ENCODE data around the gene FAM219B.
"Not testable (repeated sequence)": the region's sequence is repeated elsewhere in the genome, so short reads cannot be mapped to it uniquely, and the experiment has no call there.

FAM219B gene

DNA sequence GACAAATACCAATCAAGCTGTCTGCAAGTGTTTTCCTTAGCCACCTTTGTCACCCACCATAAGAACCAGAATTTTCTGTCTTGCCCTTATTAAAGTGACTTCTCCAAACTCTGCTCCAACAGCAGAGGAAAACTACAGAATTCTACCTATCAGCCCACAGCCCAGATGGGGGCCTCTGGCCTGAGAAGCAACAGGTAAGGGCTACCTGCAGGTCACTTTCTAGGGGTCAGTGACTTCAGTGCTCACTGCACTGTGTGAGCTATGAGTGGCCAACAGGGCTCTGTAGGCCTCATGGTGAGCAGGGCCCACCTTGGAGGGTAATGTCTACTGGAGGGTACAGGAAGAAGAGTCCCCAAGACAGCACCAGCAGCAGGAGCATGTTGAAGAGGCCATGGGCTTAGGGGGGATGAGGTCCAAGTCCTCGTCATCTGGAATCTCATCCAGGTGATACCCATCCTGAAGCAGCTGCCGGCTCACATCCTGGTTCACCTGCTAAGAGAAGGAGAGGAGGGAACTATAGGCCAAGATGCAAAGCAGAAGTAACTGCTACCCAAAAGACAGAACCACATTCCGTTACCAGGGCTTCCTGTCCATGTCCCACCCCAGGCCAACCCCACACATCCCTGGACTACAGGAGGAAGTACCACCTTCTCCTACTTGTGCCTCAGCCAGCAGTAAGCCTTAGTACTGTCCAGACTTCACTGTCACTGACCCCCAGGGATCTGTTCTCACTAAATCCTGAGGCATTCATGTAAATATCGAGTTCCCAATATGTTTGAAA lies 4.2 kb downstream of the FAM219B start:
- DNase-seq: no peak

DNA sequence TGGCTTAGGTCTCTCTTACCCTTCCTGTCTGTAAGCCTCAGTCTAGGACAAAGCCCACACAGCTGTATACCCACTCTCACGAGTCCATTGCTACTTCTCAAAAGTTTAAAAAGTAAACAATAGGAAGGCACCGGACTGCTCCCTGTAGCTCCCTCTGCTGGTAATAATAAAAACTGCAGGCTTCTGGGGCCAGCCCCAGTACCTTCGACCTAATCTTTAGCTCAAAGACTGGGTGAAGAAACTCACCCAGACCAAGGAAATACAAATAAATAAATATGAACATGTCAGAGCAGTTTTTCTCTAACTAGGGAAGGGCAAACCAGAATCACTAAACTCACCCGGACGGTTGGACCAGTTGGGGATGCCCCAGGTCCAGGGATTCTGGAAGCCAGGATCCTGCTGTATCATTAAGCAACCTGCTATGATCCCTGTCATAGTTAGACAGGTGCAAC lies 5.0 kb downstream of the FAM219B start:
- DNase-seq: peak; percentile 43

DNA sequence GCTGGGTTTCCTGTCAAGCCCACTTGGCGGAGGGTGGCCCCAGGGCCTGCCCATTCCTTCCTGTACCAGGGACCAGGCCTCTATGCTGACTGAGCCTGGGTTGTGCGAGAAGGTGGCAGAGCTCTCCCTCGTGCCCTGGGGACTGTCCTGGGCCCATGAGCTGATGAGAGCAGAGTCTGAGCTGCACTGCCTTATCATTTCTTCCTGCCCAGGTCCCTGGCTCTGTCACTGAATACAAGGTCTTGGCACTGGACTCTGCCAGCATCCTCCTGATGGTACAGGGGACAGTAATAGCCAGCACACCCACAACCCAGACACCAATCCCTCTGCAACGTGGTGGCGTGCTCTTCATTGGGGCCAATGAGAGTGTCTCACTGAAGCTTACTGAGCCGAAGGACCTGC lies 9.3 kb downstream of the FAM219B start:
- DNase-seq: no peak

DNA sequence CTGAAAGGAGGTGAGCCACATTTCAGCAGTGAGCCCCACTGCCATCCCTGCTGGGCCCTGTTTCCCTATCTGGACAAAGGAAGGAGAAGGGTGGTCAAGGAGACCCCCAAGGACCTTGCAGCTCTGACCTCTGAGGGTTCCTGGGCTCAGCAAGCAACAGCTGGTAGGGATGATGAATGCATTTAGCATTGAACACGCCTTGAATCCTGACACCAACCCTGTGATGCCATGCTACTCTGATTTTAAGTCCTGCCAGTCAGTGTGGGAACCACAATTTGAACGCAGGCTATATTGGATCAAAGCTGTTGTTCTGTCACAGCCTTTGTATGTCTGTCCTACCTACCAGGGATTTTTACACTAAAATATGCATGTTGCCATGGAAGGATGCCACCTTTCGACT lies 10.3 kb downstream of the FAM219B start:
- no peak for DNase-seq

DNA sequence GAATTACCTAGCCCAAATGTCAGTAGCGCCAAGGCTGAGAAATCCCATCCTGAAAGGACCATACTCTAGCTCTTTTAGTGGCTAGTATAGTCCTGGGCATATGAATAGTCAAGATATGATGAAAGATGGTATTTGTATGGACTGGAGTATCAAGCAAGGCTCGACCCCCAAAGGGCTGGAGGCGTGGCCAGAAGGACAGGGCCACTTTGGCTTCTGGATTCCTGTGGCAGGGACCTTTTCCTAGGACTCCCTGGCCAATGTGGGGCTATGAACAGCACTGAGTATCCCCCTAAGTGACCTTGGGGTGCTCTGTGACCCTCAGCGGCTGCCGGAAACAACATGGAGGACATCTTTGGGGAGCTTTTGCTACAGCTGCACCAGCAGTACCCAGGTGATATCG lies 10.8 kb downstream of the FAM219B start:
- no peak for DNase-seq

DNA sequence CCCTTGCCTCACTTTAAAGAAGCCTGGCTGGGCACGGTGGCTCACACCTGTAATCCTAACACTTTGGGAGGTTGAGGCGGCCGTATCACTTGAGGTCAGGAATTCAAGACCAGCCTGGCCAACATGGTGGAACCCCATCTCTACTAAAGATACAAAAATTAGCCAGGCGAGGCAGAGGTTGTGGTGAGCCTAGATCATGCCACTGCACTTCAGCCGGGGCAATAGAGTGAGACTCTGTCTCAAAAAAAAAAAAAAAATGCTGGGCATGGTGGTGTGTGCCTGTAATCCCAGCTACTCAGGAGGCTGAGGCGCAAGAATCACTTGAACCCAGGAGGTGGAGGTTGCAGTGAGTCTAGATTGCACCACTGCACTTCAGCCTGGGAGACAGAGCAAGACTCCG lies 12.3 kb downstream of the FAM219B start:
- DNase-seq: not testable (repeated sequence)

DNA sequence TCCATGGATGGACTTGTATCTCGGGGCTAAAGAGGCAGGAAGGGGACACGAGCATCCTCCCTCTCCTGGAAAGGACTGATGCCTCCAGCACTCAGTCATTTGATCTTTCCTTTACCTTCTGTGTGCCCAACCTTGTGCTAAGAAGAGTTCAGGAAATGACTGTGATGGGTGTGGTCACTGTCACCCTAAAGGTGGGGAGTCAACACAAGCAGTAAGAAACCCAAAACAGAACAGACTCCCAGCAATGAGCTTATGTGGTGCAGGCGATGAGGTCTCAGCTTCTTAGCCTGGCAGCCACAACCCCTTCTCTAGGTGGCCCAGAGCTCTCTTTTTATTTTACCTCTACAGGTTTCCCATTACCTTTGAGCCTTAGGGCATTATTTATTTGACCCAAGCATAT lies 13.0 kb downstream of the FAM219B start:
- DNase-seq: no peak

DNA sequence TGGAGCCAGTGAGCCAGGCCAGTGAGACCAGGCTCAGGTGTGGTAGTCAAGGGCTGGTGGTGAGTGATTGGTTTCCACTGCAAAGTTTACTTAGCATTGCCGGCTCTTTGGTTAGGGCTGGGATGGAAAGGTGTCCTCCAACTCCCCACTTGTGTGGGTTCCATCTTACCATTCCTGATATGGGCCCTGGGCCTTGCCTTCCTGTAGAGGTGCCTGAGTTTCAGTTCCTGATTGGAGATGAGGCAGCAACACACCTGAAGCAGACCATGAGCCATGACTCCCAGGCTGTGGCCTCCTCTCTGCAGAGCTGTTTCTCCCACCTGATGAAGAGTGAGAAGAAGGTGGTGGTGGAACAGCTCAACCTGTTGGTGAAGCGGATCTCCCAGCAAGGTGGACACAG lies 13.7 kb downstream of the FAM219B start:
- DNase-seq: no peak

DNA sequence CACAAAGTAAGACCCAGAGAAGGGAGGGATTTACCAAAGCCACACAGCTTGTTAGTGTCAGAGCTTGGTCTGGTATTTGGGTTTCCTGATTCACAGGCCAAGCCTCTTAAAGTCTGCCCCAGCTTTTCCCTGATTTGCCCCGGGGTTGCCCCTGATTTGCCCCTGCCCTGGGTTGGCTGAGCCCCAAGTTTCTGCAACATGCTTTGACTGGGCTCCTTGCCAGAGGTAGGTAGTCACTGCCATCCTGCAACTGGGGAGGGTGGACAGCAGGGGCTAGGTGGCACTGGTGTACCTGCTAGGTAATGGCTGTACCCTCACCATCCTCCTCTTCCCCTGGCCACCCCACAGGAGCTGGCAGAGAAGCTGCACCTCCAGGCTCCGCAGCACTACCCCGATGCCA lies 14.3 kb downstream of the FAM219B start:
- no peak for DNase-seq

DNA sequence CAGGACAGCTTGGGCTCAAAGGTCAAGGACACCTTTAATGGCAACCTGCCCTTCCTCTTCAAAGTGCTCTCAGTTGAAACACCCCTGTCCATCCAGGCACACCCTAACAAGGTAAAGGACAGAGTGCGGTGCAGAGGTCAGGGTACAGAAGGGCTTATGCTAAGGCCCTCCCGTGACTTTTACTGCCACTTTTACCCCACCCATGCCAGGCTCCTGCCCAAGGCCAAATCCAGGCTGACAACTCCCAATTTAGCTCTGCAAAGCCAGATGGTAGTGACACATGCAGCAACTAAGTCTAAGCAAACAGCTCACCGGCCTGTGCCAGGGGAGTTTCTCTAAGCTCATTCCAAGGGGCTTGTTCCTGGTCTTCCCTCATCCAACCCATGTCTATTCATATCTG lies 15.2 kb downstream of the FAM219B start:
- DNase-seq: no peak

DNA sequence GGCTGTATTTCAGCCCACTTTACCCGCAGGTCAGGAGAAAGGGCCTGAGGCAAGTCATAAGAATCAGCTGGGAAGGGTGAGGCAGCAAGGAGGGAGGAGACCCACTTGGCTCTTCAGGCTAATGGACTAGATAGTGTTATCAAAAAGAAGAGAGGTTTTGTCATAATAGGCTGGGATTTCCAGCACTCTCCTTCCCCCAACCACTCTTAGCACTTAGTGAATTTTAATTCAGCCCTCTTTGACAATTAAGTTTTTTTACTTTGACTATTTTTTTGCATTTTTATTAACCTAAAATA lies 16.0 kb downstream of the FAM219B start:
- DNase-seq: no peak

DNA sequence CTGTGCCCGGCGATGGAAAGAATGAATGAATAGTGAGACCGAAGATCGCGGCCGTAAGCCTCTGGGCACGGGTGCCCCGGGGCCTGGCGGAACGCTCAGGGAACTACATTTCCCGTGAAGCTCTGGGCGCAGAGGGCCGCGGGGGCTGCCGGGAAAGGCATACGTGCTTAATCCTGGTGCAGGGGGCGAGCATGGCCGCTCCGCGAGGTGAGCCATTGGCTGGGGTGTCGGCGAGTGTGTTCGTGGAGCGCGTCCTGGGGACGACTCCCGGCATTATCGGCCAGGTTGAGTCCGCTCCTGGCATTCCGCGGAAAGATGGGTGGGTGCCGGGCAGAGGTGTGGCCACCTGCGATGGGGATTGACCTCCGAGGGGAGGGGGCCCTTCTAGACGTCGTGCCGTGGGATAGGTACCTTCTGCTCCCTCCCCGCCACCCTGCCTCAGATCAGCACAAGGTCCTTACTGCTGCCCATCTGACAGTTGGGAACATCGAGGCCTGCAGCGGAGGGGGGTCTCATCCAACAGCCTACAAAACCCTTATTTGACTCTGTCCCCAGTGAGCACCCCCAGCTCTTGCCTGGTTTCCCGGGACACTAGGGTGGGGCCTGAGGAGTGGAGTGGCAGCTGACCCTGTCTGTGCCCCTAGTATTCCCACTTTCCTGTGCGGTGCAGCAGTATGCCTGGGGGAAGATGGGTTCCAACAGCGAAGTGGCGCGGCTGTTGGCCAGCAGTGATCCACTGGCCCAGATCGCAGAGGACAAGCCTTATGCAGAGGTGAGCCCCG lies 16.6 kb downstream of the FAM219B start, which contains the start of gene MPI:
TSS of gene MPI (plus strand) at position 160 of the 782 bp plus-strand sequence. CDS start at position 192, 32 bp downstream.
- DNase-seq: peak; percentile 75

DNA sequence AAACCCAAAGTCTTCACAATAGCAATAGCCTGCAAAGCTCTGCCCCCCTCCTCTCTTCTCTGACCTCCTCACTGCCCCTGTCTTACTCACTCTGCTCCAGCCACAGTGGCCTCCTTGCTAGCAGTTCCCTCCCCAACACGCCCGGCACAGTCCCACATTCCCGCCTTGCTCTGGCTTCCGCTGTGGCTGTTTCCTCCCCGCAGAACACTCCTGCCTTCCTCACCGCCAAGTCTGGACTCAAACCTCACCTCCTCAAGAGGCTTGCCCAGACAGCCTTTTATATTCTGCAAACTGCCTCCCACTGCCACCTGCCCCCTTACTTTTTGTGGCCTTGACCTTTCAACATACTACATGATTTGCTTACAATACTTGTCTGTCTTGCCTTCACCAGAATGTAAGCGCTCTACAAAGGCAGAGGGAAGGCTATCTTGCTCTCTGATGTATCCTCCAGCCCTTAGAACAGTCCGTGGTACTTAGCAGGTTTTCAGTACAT lies 17.2 kb downstream of the FAM219B start:
- DNase-seq: peak; percentile 41

DNA sequence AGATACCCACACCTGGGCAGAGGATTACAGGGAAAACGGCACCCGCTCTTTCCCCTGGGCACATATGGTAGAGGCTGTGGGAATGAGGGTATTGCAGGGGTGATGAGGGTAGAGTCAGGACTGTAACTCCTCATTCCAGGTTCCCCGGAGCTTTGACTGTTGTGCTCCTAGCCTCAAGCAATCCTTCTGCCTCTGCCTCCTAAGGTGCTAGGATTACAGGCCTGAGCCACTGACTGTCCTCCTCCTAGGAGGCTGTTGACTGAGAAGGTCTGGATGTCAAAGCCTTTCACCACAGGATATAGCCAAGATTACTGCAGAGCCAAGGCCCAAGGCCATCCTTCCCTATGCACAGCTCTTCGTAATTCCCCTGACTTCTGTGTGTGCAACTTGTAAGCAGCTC lies 17.9 kb downstream of the FAM219B start:
- DNase-seq: no peak

DNA sequence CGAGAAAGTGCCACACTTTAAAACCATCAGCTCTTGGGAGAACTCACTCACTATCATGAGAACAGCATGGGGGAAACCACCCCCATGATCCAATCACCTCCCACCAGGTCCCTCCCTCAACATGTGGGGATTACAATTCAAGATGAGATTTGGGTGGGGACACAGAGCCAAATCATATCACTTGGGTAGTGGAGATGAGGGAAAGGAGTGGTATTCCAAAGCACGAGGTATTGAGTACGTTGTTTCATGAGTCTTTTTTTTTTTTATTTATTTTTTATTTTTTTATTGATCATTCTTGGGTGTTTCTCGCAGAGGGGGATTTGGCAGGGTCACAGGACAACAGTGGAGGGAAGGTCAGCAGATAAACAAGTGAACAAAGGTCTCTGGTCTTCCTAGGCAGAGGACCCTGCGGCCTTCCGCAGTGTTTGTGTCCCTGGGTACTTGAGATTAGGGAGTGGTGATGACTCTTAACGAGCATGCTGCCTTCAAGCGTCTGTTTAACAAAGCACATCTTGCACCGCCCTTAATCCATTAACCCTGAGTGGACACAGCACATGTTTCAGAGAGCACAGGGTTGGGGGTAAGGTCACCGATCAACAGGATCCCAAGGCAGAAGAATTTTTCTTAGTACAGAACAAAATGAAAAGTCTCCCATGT lies 19.0 kb downstream of the FAM219B start:
- DNase-seq: not testable (repeated sequence)

DNA sequence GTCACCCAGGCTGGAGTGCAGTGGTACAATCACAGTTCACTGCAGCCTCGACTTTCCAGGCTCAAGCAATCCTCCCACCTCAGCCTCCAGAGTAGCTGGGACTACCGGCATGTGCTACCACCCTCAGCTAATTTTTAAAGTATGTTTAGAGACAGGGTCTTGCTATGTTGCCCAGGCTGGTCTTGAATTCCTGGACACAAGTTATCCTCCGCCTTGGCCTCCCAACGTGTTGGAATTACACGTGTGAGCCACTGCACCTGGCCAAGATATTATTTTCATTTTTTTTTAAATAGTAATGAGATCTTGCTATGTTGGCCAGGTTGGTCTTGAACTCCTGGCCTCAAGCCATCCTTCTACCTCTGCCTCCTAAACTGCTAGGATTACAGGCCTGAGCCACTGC lies 21.2 kb downstream of the FAM219B start:
- no peak for DNase-seq

DNA sequence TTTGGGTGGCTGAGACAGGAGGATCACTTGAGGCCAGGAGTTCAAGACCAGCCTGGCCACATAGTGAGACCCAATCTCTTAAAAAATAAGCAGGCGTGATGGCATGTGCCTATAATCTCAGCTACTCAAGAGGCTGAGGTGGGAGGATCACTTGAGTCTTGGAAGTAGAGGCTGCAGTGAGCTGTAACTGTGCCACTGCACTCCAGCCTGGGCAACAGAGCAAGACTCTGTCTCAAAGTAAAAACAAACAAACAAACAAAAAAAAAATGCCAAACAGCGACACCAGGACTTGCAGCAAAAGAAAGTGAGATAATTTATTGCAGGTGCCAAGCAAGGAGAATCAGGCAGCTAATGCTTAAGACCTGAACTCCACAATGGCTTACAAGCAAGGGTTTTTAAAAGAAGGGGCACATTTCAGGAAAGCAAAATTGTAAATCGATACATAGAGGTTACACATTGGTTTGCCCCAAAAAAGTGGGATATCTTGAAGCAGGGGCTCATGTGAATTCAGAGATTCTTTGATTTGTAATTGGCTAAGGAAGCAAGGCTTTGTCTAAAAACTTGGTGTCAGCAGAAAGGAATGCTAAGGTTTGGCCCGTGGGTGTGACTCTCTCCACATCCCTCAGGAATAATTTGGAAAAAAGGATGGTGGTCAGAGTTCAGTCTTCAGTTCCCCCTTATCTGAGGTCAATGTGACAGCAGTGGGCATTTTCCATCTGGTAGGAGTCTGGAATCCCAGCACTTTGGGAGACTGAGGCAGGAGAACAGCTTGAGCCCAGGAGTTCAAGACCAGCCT lies 22.0 kb downstream of the FAM219B start:
- DNase-seq: peak; percentile 20

DNA sequence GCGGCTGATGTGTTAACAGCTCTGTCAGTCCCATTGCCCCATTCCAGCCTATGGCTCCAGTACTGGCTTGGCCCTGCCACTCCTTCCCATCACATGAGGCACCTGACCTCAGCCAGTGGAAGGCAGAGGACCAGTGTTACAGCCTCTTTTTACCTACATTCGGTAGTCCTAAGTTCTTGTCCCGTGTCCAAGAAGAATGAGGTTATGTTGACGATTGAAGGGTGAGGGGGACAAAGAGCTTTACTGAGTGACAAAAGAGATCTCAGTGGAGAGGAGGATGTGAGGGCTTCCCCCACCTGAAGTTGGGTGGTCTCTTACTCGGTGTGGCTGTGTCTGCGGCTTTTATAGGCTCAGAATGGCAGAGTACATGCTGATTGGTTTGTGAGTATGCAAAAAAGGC lies 24.1 kb downstream of the FAM219B start:
- no peak for DNase-seq

DNA sequence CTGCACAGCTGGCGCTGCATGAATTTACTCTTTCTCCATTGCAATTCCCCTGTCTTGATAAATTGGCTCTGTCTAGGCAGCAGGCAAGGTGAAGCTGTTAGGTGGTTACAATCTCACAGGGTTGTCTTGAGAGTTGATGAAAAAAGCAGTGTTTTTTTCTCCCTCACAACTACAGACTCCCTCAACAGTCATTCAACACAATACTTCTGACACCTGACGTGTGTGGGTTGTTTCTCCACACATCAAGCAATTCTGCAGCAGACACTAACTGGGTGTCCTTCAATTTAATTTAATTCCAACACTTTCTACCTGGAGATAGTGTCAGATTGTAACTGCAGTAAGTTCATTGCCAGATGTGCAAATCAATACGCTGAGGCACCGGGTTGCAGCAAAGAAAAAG lies 28.4 kb downstream of the FAM219B start:
- no peak for DNase-seq

DNA sequence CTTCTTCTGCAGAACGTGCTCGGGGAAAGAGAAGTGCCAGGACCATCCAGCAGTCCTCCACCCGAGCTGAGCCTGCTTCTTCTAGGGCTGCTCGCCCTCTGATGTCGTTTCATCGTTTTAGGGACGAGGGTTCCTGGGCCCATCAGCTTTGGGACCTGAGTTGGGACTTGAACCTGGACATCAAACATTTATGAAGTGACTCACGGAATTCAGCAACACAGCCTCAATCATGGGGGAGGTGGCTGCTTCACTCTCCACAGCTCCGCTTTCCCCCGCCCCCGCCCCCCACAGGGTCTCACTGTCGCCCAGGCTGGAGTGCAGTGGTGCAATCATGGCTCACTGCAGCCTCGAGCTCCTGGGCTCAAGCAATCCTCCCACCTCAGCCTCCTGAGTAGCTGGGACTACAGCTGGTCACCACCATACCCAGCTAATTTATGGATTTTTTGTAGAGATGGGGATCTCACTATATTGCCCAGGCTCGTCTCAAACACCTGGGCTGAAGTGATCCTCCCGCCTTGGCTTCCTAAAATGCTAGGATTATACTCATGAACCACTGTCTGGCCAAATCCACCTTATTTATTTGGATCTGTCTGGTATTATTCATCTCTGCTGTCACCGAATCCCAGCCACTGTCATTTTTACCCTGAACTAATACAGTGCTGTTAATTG lies 32.8 kb downstream of the FAM219B start:
- DNase-seq: peak; percentile 50

DNA sequence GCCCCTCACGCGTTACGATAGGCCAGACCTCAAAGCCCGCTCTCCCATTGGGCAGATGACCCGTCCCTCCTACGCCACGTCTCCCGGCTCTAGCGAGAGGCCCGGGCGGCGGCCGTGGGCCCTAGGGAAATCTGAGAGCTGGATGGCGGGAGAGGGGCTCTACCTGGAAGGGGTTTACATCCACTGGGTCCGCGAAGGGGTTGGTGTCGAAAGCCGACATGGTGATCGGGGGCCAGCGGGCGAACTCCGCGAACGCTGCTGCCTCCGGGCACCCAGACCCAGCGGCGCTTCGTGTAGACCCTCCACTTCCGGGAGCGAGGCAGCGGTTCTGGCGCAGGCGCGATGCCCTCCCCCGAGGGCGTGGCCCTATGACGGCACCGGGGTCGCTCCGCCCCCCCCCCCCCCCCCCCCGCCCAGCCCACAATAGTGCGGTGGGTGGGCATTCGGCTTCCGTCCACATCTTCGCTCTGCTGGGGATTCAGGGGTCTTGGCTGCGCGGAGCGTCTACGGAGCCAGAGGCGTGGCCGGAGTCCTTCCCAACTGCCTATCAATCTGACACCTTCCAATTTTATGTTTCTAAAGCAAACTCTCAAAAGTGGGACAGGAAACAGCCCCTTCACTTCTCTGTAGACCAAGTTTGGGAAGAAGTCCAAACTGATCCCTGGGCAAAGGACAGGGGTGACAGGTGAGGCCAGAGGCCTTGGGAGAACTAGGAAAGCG lies 33.5 kb downstream of the FAM219B start, which contains the start of gene SCAMP2:
TSS of gene SCAMP2 (minus strand) at position 330 of the 720 bp plus-strand sequence. CDS start at position 220, 110 bp downstream.
- peak; percentile 94 for DNase-seq

DNA sequence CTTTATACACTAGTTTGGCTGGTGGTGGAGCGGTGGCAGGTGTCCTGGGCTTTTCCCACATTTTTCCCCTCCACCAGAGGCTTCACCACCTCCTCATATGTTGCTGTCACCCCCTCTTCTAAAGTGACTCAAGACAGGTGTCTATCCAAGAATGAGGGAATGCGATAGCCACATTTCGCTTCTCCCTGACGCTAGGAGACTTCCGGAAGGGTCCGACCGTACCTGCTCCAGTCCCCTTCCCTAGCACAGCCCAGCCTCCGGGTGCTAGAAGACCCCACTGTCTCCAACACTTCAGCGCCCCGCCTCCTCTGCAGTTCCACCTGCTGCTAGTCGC lies 34.0 kb downstream of the FAM219B start:
- no peak for DNase-seq
